HK-2 (cell line): ENCODE measurements around the gene CATSPERZ.

Experiments
- DNase-seq: peaks from one replicate; pipeline ENCODE4 v3.0.0-alpha.2; 2018; ENCODE audit not compliant: unreplicated experiment

CATSPERZ gene

GRCh38 chr11:64285885-64286800 lies 14.0 kb upstream of the CATSPERZ start:
- DNase-seq = peak; percentile 31

- DNase-seq = no peak
Measured at GRCh38 chr11:64286801-64287159, 13.4 kb upstream of the CATSPERZ start.

- no peak for DNase-seq
Measured at GRCh38 chr11:64287676-64288352, 12.3 kb upstream of the CATSPERZ start.

- no peak for DNase-seq
Measured at GRCh38 chr11:64288353-64288750, 11.8 kb upstream of the CATSPERZ start.

GRCh38 chr11:64289002-64289564 lies 11.1 kb upstream of the CATSPERZ start:
- no peak for DNase-seq

- DNase-seq = no peak
Measured at GRCh38 chr11:64290352-64291261, 9.6 kb upstream of the CATSPERZ start.

GRCh38 chr11:64291262-64291751 lies 8.9 kb upstream of the CATSPERZ start, which contains the start of gene KCNK4:
TSS of gene KCNK4 (plus strand) at chr11:64291302. CDS start at chr11:64293019, 1,717 bp downstream.
- no peak for DNase-seq

- no peak for DNase-seq
Measured at GRCh38 chr11:64291752-64292459, 8.3 kb upstream of the CATSPERZ start.

GRCh38 chr11:64292460-64293254 lies 7.5 kb upstream of the CATSPERZ start:
- DNase-seq = no peak

- DNase-seq = no peak
Measured at GRCh38 chr11:64294774-64295173, 5.4 kb upstream of the CATSPERZ start.

- no peak for DNase-seq
Measured at GRCh38 chr11:64295760-64296159, 4.4 kb upstream of the CATSPERZ start.

GRCh38 chr11:64296236-64296635 lies 3.9 kb upstream of the CATSPERZ start:
- no peak for DNase-seq

- DNase-seq = no peak
Measured at GRCh38 chr11:64296830-64297698, 3.1 kb upstream of the CATSPERZ start.

- no peak for DNase-seq
Measured at GRCh38 chr11:64297699-64298358, 2.3 kb upstream of the CATSPERZ start.

- no peak for DNase-seq
Measured at GRCh38 chr11:64298966-64299846, 952 bp upstream of the CATSPERZ start.

- DNase-seq = no peak
Measured at GRCh38 chr11:64303109-64304031, 3.2 kb downstream of the CATSPERZ start.

- no peak for DNase-seq
Measured at GRCh38 chr11:64304032-64304315, 3.8 kb downstream of the CATSPERZ start.
